Gastroesophageal sphincter (tissue), 4 donors: ENCODE results near the gene ENOX1. TPM values are rescaled to one million over a fixed set of nuclear protein-coding genes. Genes with fewer than 3 reads are reported as not detected.

Experiments
- ATAC-seq: fragments of 150-250 bp; one replicate; pipeline ENCODE4 v1.9.1; 2016; ENCODE audit warnings: mild to moderate bottlenecking, moderate library complexity
- H3K27ac ChIP-seq, 4 donors: fragments of 200-600 bp; sonication (generic) in 3 of 4; 1 replicate in 3 of 4; 2 replicates in 1 of 4; pipeline ENCODE4 v1.5.1; 2016 to 2019
- H3K27me3 ChIP-seq: fragments of 200-600 bp; sonication (generic); one replicate; pipeline ENCODE4 v1.5.1; 2019
- H3K36me3 ChIP-seq, 2 donors: fragments of 200-600 bp; sonication (generic); one replicate each; pipeline ENCODE4 v1.5.1; 2019; ENCODE audit warnings: control low read depth in 1 of 2
- H3K4me1 ChIP-seq, 3 donors: fragments of 200-600 bp; sonication (generic); 1 replicate in 2 of 3; 2 replicates in 1 of 3; pipeline ENCODE4 v1.5.1; 2016 to 2019; ENCODE audit warnings: control low read depth in 2 of 3
- H3K4me3 ChIP-seq, 2 donors: fragments of 200-600 bp; sonication (generic); one replicate each; pipeline ENCODE4 v1.5.1; 2019; ENCODE audit warnings: mild to moderate bottlenecking in 1 of 2, moderate library complexity in 1 of 2
- H3K9me3 ChIP-seq, 3 donors: fragments of 200-600 bp; sonication (generic); one replicate each; pipeline ENCODE4 v1.5.1; 2017 to 2019; ENCODE audit warnings: control low read depth in 2 of 3
- CTCF ChIP-seq, 4 experiments: fragments of 200-600 bp in 2 of 4; fragments of 450-650 bp in 2 of 4; sonication (generic) in 1 of 4; IDR thresholded peaks; one replicate each; pipeline ENCODE4 v1.5.1; 2017 to 2019; ENCODE audit warnings: antibody characterized with exemption in 4 of 4, mild to moderate bottlenecking in 2 of 4, moderate library complexity in 2 of 4
- EP300 ChIP-seq: sonication (generic); formaldehyde crosslinking; IDR thresholded peaks from one replicate; pipeline ENCODE4 v1.6.1; 2017; ENCODE audit warnings: antibody characterized with exemption, mild to moderate bottlenecking
- POLR2A ChIP-seq, 2 donors: fragments of 450-650 bp; IDR thresholded peaks; one replicate each; pipeline ENCODE4 v1.6.1; 2017; ENCODE audit warnings: antibody characterized with exemption in 2 of 2, mild to moderate bottlenecking in 2 of 2, moderate library complexity in 1 of 2
- POLR2AphosphoS5 ChIP-seq: sonication (generic); formaldehyde crosslinking; IDR thresholded peaks from one replicate; pipeline ENCODE4 v1.6.1; 2017; ENCODE audit warnings: antibody characterized with exemption
- WGBS, 2 donors: methylation state at CpG; one replicate each; pipeline ENCODE4 v1.1.5; 2018; ENCODE audit warnings: low coverage in 1 of 2; 5-methylcytosine and 5-hydroxymethylcytosine counted together
- total RNA-seq, 4 donors: library from RNA; depleted of rRNA; stranded (reverse); fragments of >200 nt; gene quantifications; one replicate each; pipeline ENCODE4 v1.1.0, GENCODE V29; 2016

ENOX1 gene
- total RNA-seq, 4 donors from 2014 or later = 1.8 to 11.6 (median 9.4) TPM

- H3K4me1 ChIP-seq = peaks cover 3 to 29% (median 15%) of the 10 kb centered on the region in 3 donors
- H3K27me3 ChIP-seq = no peaks in the 10 kb centered on the region
- peak overlapping the region in 3 of 4 donors; percentile 4 to 11 (median 10) for H3K27ac ChIP-seq
- H3K36me3 ChIP-seq = no peaks in the 10 kb centered on the region
- no peak overlapping the region for H3K4me3 ChIP-seq
- TF ChIP-seq CTCF (IDR thresholded peaks at IDR 0.05) (no peak), EP300 (no peak), POLR2A (IDR thresholded peaks at IDR 0.05) (no peak), POLR2AphosphoS5 (no peak)
- no peaks in the 10 kb centered on the region for H3K9me3 ChIP-seq
- no peak for ATAC-seq
Measured at GRCh38 chr13:43662976-43663375, 123.8 kb downstream of the ENOX1 start.

GRCh38 chr13:43661161-43661830 is 125.5 kb downstream of the ENOX1 start:
- no peak overlapping the region for H3K27ac ChIP-seq
- no peaks in the 10 kb centered on the region for H3K36me3 ChIP-seq
- no peak overlapping the region for H3K4me3 ChIP-seq
- no peaks in the 10 kb centered on the region for H3K9me3 ChIP-seq
- peaks cover 3 to 29% (median 15%) of the 10 kb centered on the region in 3 donors for H3K4me1 ChIP-seq
- ATAC-seq = no peak
- no peaks in the 10 kb centered on the region for H3K27me3 ChIP-seq
- WGBS, 2 donors = 73 to 75% methylated on average over 6 of the region's 6 CpGs
- TF ChIP-seq EP300 = no peak
- no peak for TF ChIP-seq POLR2A (IDR thresholded peaks at IDR 0.05)
- TF ChIP-seq CTCF (IDR thresholded peaks at IDR 0.05) = no peak
- TF ChIP-seq POLR2AphosphoS5 = no peak

- WGBS, 2 donors = 54 to 92% methylated on average over 2 to 3 of the region's 3 CpGs
Measured at GRCh38 chr13:43657485-43657884, 129.3 kb downstream of the ENOX1 start.

GRCh38 chr13:43653980-43654379 is 132.8 kb downstream of the ENOX1 start:
- Histone ChIP-seq H3K4me1 (no peaks in the 10 kb centered on the region), H3K36me3 (no peaks in the 10 kb centered on the region), H3K27me3 (no peaks in the 10 kb centered on the region), H3K9me3 (no peaks in the 10 kb centered on the region), H3K4me3 (no peak overlapping the region), H3K27ac (no peak overlapping the region)
- 92% methylated on average over 1 of the region's 1 CpG for WGBS, 2 donors
- TF ChIP-seq POLR2A (IDR thresholded peaks at IDR 0.05) (no peak), EP300 (no peak), CTCF (IDR thresholded peaks at IDR 0.05) (no peak), POLR2AphosphoS5 (no peak)
- ATAC-seq = no peak

More at GRCh38 chr13:43657485-43657884, 129.3 kb downstream of the ENOX1 start:
- no peak for TF ChIP-seq POLR2AphosphoS5
- no peak for TF ChIP-seq POLR2A (IDR thresholded peaks at IDR 0.05)
- TF ChIP-seq CTCF (IDR thresholded peaks at IDR 0.05) = no peak
- no peak for TF ChIP-seq EP300
- no peaks in the 10 kb centered on the region for H3K36me3 ChIP-seq
- no peak overlapping the region for H3K4me3 ChIP-seq
- no peaks in the 10 kb centered on the region for H3K4me1 ChIP-seq
- H3K27me3 ChIP-seq = no peaks in the 10 kb centered on the region
- ATAC-seq = no peak
- no peak overlapping the region for H3K27ac ChIP-seq
- H3K9me3 ChIP-seq = no peaks in the 10 kb centered on the region

GRCh38 chr13:43653395-43653794 is 133.4 kb downstream of the ENOX1 start:
- ATAC-seq = no peak
- no peaks in the 10 kb centered on the region for H3K27me3 ChIP-seq
- H3K4me3 ChIP-seq = no peak overlapping the region
- WGBS, 2 donors = 83 to 90% methylated on average over 1 of the region's 1 CpG
- H3K9me3 ChIP-seq = no peaks in the 10 kb centered on the region
- no peaks in the 10 kb centered on the region for H3K4me1 ChIP-seq
- H3K36me3 ChIP-seq = no peaks in the 10 kb centered on the region
- TF ChIP-seq POLR2A (IDR thresholded peaks at IDR 0.05) = no peak
- TF ChIP-seq POLR2AphosphoS5 = no peak
- no peak for TF ChIP-seq EP300
- TF ChIP-seq CTCF (IDR thresholded peaks at IDR 0.05) = no peak
- no peak overlapping the region for H3K27ac ChIP-seq
